Measurements from ENCODE around the gene ETDC.

- TF ChIP-seq CTCF (IDR thresholded peaks at IDR 0.05), result no peak
- TF ChIP-seq POLR2AphosphoS5 (IDR thresholded peaks at IDR 0.05; ENCODE audit: insufficient read depth in 1 of 2, low read depth in 1 of 2), result no peak
Observed at GRCh38 chrX:135302269-135302873, 6.9 kb upstream of the ETDC start.

Measured in vagina (tissue), 2 donors.